K562 (cell line): ENCODE data around the gene PCDH1. TPM values are rescaled to one million over a fixed set of nuclear protein-coding genes. Genes with fewer than 3 reads are reported as not detected.
A peak's percentile ranks its signal among the peaks of the same experiment; 100 is the strongest.

Experiments used
- BDP1 ChIP-seq: IDR thresholded peaks from 3 replicates; pipeline ENCODE4 v1.6.1; 2011; ENCODE audit not compliant: insufficient read length, insufficient read depth
- DIDO1 ChIP-seq: fragments of 450-650 bp; IDR thresholded peaks from 2 replicates; pipeline ENCODE4 v1.6.1; 2016; ENCODE audit warnings: low read depth, missing biosample characterization, missing genetic modification characterization
- MEF2A ChIP-seq: IDR thresholded peaks from 2 replicates; pipeline ENCODE4 v1.6.1; 2011; ENCODE audit warnings: low read depth, mild to moderate bottlenecking, low read length, moderate library complexity; ENCODE audit not compliant: control insufficient read depth
- SIN3B ChIP-seq: fragments of 450-650 bp; IDR thresholded peaks from 2 replicates; pipeline ENCODE4 v1.6.1; 2017; ENCODE audit warnings: low read depth, mild to moderate bottlenecking, moderate library complexity
- SOX6 ChIP-seq: fragments of 450-650 bp; IDR thresholded peaks from 2 replicates; pipeline ENCODE4 v1.6.1; 2014; ENCODE audit warnings: mild to moderate bottlenecking
- TCF3 ChIP-seq: sonication (generic); formaldehyde crosslinking; IDR thresholded peaks from 2 replicates; pipeline ENCODE4 v1.4.0; 2020; ENCODE audit warnings: mild to moderate bottlenecking, missing genetic modification reagents
- TRIM24 ChIP-seq, 2 experiments: fragments of 450-650 bp; IDR thresholded peaks; 2 replicates each; pipeline ENCODE4 v1.6.1; 2016
- WHSC1 ChIP-seq: IDR thresholded peaks from one replicate; pipeline ENCODE4 v1.6.1; 2012; ENCODE audit warnings: low read length, control low read depth, inconsistent platforms
- ZBTB40 ChIP-seq, 2 experiments: fragments of 450-650 bp in 1 of 2; sonication (generic) in 1 of 2; formaldehyde crosslinking in 1 of 2; IDR thresholded peaks; 2 replicates each; pipeline versions ENCODE4 v1.7.1 to v1.9.0; 2016 to 2022; ENCODE audit warnings: inconsistent platforms in 1 of 2, mild to moderate bottlenecking in 1 of 2, missing genetic modification reagents in 1 of 2
- ZFX ChIP-seq: sonication (generic); formaldehyde crosslinking; IDR thresholded peaks from 2 replicates; pipeline ENCODE4 v1.8.0; 2022; ENCODE audit warnings: mild to moderate bottlenecking, missing genetic modification reagents, moderate library complexity
- ZNF174 ChIP-seq: fragments of 250-450 bp; sonication (Bioruptor Pico); IDR thresholded peaks from 2 replicates; pipeline ENCODE4 v1.4.0; 2020; ENCODE audit warnings: mild to moderate bottlenecking
- ZNF280B ChIP-seq: fragments of 250-450 bp; sonication (Bioruptor Pico); IDR thresholded peaks from 2 replicates; pipeline ENCODE4 v1.5.1; 2021; ENCODE audit warnings: mild to moderate bottlenecking
- ZNF398 ChIP-seq: fragments of 250-450 bp; sonication (Bioruptor Pico); IDR thresholded peaks from 2 replicates; pipeline ENCODE4 v1.8.0; 2021; ENCODE audit warnings: moderate library complexity, mild to moderate bottlenecking, inconsistent platforms
- ZNF766 ChIP-seq: fragments of 200-800 bp; sonication (Bioruptor generic); conservative IDR thresholded peaks from 2 replicates; pipeline ENCODE4 v1.6.1; 2016; ENCODE audit warnings: missing genetic modification characterization, missing compliant biosample characterization
- ZNF785 ChIP-seq: fragments of 250-450 bp; sonication (Bioruptor Pico); IDR thresholded peaks from 2 replicates; pipeline ENCODE4 v1.4.0; 2020; ENCODE audit warnings: mild to moderate bottlenecking
- polyA plus RNA-seq, 8 experiments: library from polyadenylated mRNA; depleted of rRNA in 4 of 8; stranded (reverse) in 5 of 8; unstranded in 3 of 8; fragments of >200 nt; fragmentation: Nextera tagmentation in 2 of 8; fragmentation: Illumina TruSeq in 1 of 8; extraction: Ambion mirVana in 2 of 8; extraction: Trizol in 1 of 8; gene quantifications; 2 replicates each; pipeline versions ENCODE4 v1.2.1 to v1.2.3, GENCODE V29; 2011 to 2014; ENCODE audit warnings: inconsistent platforms in 1 of 8, missing spikeins in 1 of 8
- total RNA-seq, 7 experiments: library from RNA; depleted of rRNA in 6 of 7; stranded (reverse); fragments of >200 nt in 6 of 7; fragmentation: Illumina TruSeq in 2 of 7; extraction: Trizol in 2 of 7; gene quantifications; 2 replicates each; pipeline versions ENCODE4 v1.2.1 to v1.2.3, GENCODE V29; 2011 to 2021; ENCODE audit warnings: low replicate concordance in 1 of 7

The PCDH1 gene
- total and polyA plus RNA-seq, 9 of the 15 experiments (the other 6 are each of a cell fraction or from before 2014, with no cell fraction given) = 0.11 to 3.6 (median 1.9) TPM; not detected in 1

GRCh38 chr5:141923448-141924313 is 45.5 kb upstream of the PCDH1 start, which contains the start of gene DELE1 (continued):
- TF ChIP-seq ZNF280B (CRISPR knock-in tag) (no peak), TCF3 (CRISPR knock-in tag) (no peak; the same call in 1 of the 2 replicates), SOX6 (peak; percentile 30; the same call in 1 of the 2 replicates), ZNF785 (CRISPR knock-in tag) (no peak), MEF2A (no peak), BDP1 (no peak), ZBTB40 (IDR thresholded peaks at IDR 0.05) (peak; percentile 95), ZBTB40 (CRISPR knock-in tag; IDR thresholded peaks at IDR 0.05) (no peak), DIDO1 (no peak), ZNF398 (no peak), WHSC1 (no peak), ZFX (peak; percentile 99), ZNF766 (no peak), SIN3B (peak; percentile 69; the same call in 1 of the 2 replicates), TRIM24 (IDR thresholded peaks at IDR 0.05) (0 out of 4 replicates have a peak, but pooled peaks of 1 of the 2 experiments have one; percentile 17), ZNF174 (no peak)
